Activated naive CD8-positive, alpha-beta T cell treated with anti-CD3 and anti-CD28 coated beads, Interleukin-2, amount 50 U/mL, for 24 hours (primary cell): Measurements from ENCODE around the gene ARHGAP21.
A peak's percentile ranks its signal among the peaks of the same experiment; 100 is the strongest.
"Not testable (repeated sequence)": the region's sequence is repeated elsewhere in the genome, so short reads cannot be mapped to it uniquely, and the experiment has no call there.

Experiments used
- ATAC-seq: fragments of 150-1000 bp; cut with Tn5 transposase; one replicate; pipeline ENCODE4 v1.10.0; 2021
- DNase-seq: peaks from one replicate; pipeline ENCODE4 v3.0.0; 2021
- H3K27ac Mint-ChIP-seq: one replicate; pipeline ENCODE4 v1.8.0; 2021; ENCODE audit warnings: mild to moderate bottlenecking, mixed read lengths
- H3K27me3 Mint-ChIP-seq: one replicate; pipeline ENCODE4 v1.8.0; 2021; ENCODE audit warnings: mixed read lengths
- H3K36me3 Mint-ChIP-seq: one replicate; pipeline ENCODE4 v1.8.0; 2021; ENCODE audit warnings: low read depth, mixed read lengths
- H3K4me1 Mint-ChIP-seq: one replicate; pipeline ENCODE4 v1.8.0; 2021; ENCODE audit warnings: mixed read lengths
- H3K4me3 Mint-ChIP-seq: one replicate; pipeline ENCODE4 v1.8.0; 2021; ENCODE audit warnings: mild to moderate bottlenecking, moderate library complexity, mixed read lengths
- H3K9me3 Mint-ChIP-seq: one replicate; pipeline ENCODE4 v1.8.0; 2021; ENCODE audit warnings: mixed read lengths

The ARHGAP21 gene

GRCh38 chr10:24650669-24651391, 72.9 kb downstream of the ARHGAP21 start:
- Mint-ChIP-seq H3K36me3 (peaks cover 4% of the 10 kb centered on the region), H3K4me3 (no peak overlapping the region), H3K27ac (no peak overlapping the region), H3K27me3 (no peaks in the 10 kb centered on the region), H3K4me1 (peaks cover 13% of the 10 kb centered on the region), H3K9me3 (no peaks in the 10 kb centered on the region)
- DNase-seq = no peak
- no peak for ATAC-seq

DNA sequence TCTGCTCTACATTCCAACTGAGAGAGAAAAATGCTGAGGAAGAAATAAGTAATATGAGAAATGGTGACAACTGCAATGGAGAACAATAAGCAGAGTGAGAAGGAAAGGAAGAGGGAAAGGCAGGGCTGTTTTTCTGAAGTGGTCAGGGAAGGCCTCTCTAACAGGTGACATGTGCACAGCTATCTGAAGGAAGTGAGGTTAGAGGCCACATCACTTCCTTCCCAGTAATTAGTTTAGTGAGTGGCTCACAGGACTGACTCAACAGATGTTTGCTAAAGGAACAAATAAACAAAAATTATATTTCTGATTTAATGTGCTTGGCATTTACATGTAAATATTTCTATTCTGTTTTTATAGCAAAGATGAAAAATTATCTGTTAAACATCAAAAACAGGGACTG, 77.9 kb downstream of the ARHGAP21 start:
- Mint-ChIP-seq H3K27me3 (no peaks in the 10 kb centered on the region), H3K4me3 (no peak overlapping the region), H3K9me3 (no peaks in the 10 kb centered on the region), H3K27ac (no peak overlapping the region), H3K4me1 (no peaks in the 10 kb centered on the region), H3K36me3 (no peaks in the 10 kb centered on the region)
- no peak for DNase-seq
- peak; percentile 59 for ATAC-seq

- Mint-ChIP-seq H3K4me3 (no peak overlapping the region), H3K27ac (no peak overlapping the region), H3K9me3 (no peaks in the 10 kb centered on the region), H3K4me1 (no peaks in the 10 kb centered on the region), H3K27me3 (no peaks in the 10 kb centered on the region), H3K36me3 (no peaks in the 10 kb centered on the region)
- no peak for DNase-seq
- ATAC-seq = no peak
Observed at GRCh38 chr10:24645022-24645421, 78.7 kb downstream of the ARHGAP21 start.

DNA sequence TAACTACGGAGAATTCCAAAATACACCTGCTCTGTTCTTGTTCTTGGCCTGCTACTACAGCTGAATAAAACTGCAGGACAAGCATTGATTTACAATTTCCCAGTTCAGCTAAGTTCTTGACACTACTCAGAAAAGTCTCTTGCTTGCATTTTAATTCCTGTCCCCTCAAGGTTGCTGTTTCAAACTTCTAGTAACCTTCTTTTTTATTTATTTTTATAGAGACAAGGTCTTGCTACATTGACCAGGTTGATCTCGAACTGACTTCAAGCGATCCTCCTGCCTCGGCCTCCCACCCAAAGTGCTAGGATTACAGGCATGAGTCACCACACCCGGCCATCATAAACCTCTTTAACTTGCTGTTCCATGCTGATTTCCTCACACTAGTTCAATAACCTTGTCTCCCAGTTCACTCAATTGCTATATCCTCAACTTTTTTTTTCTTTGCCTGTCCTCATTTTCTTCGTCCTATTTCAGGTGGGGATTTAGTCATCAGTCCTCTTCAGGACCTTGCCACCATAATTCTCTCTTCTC, 79.9 kb downstream of the ARHGAP21 start:
- ATAC-seq = no peak

DNA sequence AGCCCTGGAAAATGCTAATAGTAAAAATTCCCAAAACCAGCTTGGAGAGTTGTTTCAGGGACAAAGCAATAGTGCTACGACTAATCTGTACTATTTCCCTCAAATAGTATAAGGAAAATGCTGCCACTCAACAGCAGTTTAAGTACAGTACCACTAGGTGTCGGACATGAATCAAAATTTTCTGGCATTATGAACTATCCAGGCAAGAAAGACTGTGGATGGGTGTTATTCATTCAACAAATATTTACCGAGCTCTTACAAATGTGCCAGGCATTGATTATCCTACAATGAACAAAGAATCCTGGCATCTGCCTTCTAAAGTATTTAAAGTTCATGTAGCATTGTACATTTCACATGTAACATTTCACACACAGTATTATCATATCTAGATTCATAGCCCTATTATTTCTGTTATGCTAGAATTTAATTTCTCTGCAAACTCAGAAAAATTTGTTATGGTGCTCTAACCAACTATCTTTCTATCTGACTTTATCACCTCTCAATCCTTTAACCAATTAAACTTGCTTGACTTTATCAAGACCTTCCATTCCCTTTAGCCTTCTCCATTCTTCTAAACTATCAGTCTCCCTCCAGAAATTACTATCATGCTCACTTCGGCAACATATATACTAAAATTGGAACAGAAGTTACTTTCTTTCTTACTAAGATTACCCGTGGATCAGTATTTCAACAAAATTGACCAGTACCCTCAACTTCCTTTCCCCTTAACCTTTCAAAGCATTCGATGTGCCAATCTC, 80.6 kb downstream of the ARHGAP21 start:
- no peaks in the 10 kb centered on the region for H3K4me1 Mint-ChIP-seq
- no peaks in the 10 kb centered on the region for H3K9me3 Mint-ChIP-seq
- no peaks in the 10 kb centered on the region for H3K27me3 Mint-ChIP-seq
- DNase-seq (no peak), ATAC-seq (peak; percentile 59)
- no peak overlapping the region for H3K27ac Mint-ChIP-seq
- H3K36me3 Mint-ChIP-seq = no peaks in the 10 kb centered on the region
- H3K4me3 Mint-ChIP-seq = no peak overlapping the region

More for the DNA sequence above, 79.9 kb downstream of the ARHGAP21 start:
- Mint-ChIP-seq H3K27me3 (no peaks in the 10 kb centered on the region), H3K4me3 (no peak overlapping the region), H3K27ac (no peak overlapping the region), H3K36me3 (no peaks in the 10 kb centered on the region), H3K4me1 (no peaks in the 10 kb centered on the region), H3K9me3 (no peaks in the 10 kb centered on the region)
- DNase-seq = no peak

DNA sequence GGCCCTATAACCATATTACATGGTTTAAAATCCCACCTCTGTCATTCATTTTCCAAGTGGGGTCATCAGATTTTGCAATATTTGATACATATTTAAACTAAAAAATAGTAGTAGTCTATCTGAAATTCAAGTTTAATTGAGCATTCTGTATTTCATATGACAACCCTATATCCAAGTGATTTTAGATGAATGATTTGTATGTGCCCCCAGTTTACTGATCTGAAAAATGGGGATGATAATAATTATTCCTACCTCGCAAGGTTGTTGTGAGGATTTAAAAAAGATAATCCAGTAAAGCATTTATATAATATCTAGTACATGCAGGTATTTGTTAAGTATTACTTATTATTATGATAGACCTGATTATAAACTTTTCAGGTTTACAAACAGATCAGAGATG, 84.6 kb downstream of the ARHGAP21 start:
- Mint-ChIP-seq H3K4me1 (no peaks in the 10 kb centered on the region), H3K4me3 (no peak overlapping the region), H3K27ac (no peak overlapping the region), H3K9me3 (no peaks in the 10 kb centered on the region), H3K36me3 (no peaks in the 10 kb centered on the region), H3K27me3 (no peaks in the 10 kb centered on the region)
- DNase-seq = no peak
- ATAC-seq = no peak

DNA sequence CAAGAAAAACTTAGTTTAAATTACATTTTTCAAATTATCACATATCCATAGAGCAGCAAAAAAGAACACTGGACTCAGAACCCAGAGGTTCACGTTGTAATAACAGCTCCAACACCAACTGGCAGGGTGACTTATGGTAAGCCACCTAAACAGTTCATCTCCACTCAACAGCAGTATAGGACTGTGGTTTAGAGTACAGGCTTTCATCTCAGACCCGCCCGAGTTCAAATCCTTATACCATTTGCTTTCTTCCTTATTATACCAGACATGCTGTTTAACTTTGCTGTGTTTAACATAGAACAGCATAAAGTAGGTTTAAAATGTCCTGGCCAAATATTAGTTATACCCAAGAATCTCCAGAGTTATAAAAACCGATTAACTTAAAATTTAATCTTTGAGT, 97.9 kb downstream of the ARHGAP21 start:
- no peak overlapping the region for H3K27ac Mint-ChIP-seq
- no peaks in the 10 kb centered on the region for H3K27me3 Mint-ChIP-seq
- no peak for DNase-seq
- ATAC-seq = no peak
- H3K4me1 Mint-ChIP-seq = peaks cover 29% of the 10 kb centered on the region
- H3K4me3 Mint-ChIP-seq = no peak overlapping the region
- no peaks in the 10 kb centered on the region for H3K9me3 Mint-ChIP-seq
- peaks cover 3% of the 10 kb centered on the region for H3K36me3 Mint-ChIP-seq

DNA sequence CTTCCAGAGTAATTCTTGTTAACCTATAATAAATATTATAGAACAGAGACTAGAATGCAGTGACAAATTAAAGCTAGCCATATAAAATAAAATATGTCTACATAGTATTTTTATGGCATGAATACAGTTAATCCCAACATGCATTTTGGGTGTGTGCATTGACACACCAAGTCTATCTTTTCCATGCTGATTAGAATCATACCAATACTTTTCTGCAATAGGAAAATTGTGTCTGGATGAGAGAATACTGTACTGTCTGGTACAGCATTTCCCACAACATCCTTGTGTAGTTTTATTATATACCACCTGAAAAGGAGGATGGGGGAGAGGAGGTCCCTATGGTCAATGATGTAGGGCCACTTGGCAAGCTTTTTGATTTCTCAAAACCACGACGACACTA, 100.3 kb downstream of the ARHGAP21 start:
- Mint-ChIP-seq H3K27me3 (no peaks in the 10 kb centered on the region), H3K4me3 (no peak overlapping the region), H3K27ac (no peak overlapping the region), H3K9me3 (no peaks in the 10 kb centered on the region), H3K36me3 (peaks cover 6% of the 10 kb centered on the region), H3K4me1 (peaks cover 43% of the 10 kb centered on the region)
- DNase-seq = no peak
- ATAC-seq = no peak

DNA sequence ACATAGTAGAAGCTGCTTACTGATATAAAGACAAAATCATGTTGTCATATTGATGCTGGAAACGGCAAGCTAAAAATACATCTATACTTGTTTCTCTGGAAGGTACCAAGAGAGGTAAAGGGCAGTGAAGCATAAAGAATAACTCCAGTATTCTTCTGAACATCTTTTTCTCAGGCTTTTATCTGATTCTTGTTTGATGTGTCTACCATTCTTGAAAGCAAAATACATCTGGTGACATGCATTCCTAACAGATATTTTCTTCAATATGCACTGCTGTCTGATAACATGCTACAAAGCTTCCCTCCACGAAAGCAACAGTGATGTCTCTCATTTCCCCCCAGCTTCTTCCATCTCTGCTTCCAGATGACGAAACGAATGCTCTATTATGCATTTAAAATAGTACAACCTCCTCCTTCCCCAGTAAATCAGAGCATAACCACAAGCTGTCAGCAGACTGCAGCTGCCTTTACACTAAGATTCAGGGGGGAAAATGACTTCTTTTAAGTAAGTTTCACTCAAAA, 100.8 kb downstream of the ARHGAP21 start:
- Mint-ChIP-seq H3K36me3 (peaks cover 7% of the 10 kb centered on the region), H3K9me3 (no peaks in the 10 kb centered on the region), H3K27ac (peak overlapping the region; percentile 49), H3K27me3 (no peaks in the 10 kb centered on the region), H3K4me1 (peaks cover 47% of the 10 kb centered on the region), H3K4me3 (peak overlapping the region; percentile 67)
- DNase-seq (no peak), ATAC-seq (no peak)

GRCh38 chr10:24621035-24621795, 102.5 kb downstream of the ARHGAP21 start:
- H3K36me3 Mint-ChIP-seq = peaks cover 11% of the 10 kb centered on the region
- not testable (repeated sequence) for H3K27ac Mint-ChIP-seq, H3K27me3 Mint-ChIP-seq, H3K9me3 Mint-ChIP-seq, H3K4me3 Mint-ChIP-seq, DNase-seq, ATAC-seq
- H3K4me1 Mint-ChIP-seq = peaks cover 49% of the 10 kb centered on the region

DNA sequence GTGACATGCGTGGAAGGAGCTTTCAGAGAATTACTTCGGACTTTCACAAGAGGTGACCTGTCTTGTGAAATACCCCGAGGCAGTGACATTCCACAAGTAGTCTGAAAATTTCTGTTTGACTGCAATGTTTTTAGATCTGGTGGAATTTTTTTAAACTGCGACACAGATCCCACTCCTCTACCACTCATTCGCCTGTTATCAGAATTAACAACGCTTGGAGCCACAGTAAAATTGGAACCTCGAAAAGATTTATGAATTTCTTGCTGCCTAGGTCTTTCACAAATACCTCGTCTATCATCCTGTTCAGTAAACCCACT, 103.7 kb downstream of the ARHGAP21 start:
- H3K27ac Mint-ChIP-seq, H3K4me3 Mint-ChIP-seq, DNase-seq, H3K27me3 Mint-ChIP-seq, ATAC-seq, H3K9me3 Mint-ChIP-seq: not testable (repeated sequence)
- peaks cover 13% of the 10 kb centered on the region for H3K36me3 Mint-ChIP-seq
- H3K4me1 Mint-ChIP-seq = peaks cover 47% of the 10 kb centered on the region

DNA sequence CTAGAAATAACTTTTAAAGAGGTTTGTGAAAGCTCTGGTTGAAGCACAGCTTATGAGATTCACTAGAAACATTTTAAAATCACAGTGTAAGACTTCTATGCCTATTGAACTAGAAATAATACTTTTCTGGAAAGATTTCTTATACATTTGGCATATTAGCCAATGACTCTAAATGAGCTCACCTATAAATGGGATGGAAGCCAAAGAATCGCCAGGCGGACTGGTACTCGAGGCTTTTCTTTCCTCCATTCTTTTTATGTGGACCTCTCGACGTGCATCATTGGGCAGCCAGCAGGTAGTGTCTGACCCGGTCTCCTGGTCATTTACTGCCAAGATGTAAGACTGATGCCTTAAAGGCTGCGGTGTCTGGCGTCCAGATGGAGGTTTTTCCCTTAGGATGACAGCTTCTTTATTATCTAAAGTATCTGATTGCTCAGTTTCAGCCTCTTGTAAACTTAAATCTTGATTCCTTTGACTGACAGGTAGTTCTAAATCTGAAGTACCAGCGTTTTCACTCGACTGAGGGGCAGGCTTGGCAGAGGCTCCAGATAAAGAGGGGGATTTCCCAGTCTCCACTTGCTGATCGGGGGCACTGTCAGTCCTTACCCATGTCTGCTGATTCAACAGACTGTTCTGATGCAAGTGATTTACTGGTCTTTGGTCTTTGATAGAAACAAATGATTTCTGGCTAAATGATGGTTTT, 104.2 kb downstream of the ARHGAP21 start:
- not testable (repeated sequence) for H3K27ac Mint-ChIP-seq, DNase-seq, H3K27me3 Mint-ChIP-seq, H3K4me3 Mint-ChIP-seq, H3K9me3 Mint-ChIP-seq
- Mint-ChIP-seq H3K4me1 (peaks cover 47% of the 10 kb centered on the region), H3K36me3 (peaks cover 13% of the 10 kb centered on the region)
- ATAC-seq = peak; percentile 48

DNA sequence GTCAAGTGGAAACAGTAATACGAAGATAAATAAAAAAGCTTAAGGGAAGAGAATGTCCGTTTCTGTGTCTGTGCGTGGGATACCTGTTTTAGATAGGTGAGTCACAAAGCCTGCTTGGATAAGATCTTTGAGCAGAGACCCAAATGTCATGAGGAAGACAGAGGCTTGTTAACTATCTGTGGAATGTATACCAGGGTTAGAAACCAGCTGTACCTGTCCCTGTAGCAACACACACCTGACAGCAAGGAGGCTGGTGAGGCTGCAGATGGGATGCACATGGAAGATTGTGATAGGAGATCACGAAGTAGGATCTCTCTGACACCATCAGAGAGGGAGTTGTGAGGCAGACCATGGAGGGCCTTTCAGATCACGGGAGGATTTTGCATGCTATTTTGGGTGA, 105.3 kb downstream of the ARHGAP21 start:
- DNase-seq (no peak), ATAC-seq (peak; percentile 75)
- Mint-ChIP-seq H3K4me3 (peak overlapping the region; percentile 44), H3K27me3 (no peaks in the 10 kb centered on the region), H3K27ac (peak overlapping the region; percentile 86), H3K36me3 (peaks cover 13% of the 10 kb centered on the region), H3K9me3 (no peaks in the 10 kb centered on the region), H3K4me1 (peaks cover 41% of the 10 kb centered on the region)

GRCh38 chr10:24617771-24618396, 105.8 kb downstream of the ARHGAP21 start:
- H3K9me3 Mint-ChIP-seq = no peaks in the 10 kb centered on the region
- ATAC-seq = no peak
- peak; percentile 63 for DNase-seq
- H3K4me1 Mint-ChIP-seq = peaks cover 37% of the 10 kb centered on the region
- H3K4me3 Mint-ChIP-seq = peak overlapping the region; percentile 44
- H3K27ac Mint-ChIP-seq = peak overlapping the region; percentile 86
- H3K27me3 Mint-ChIP-seq = no peaks in the 10 kb centered on the region
- H3K36me3 Mint-ChIP-seq = peaks cover 13% of the 10 kb centered on the region
